GM12874 (cell line): ENCODE results near the gene KCNK17.

Source experiments
- TF ChIP-seq, protein P1 (sequence below): IDR thresholded peaks from 2 replicates; pipeline ENCODE4 v1.5.1; 2011; ENCODE audit warnings: low read depth, mild to moderate bottlenecking, control low read depth, low read length, moderate library complexity; ENCODE audit not compliant: insufficient read depth

Gene KCNK17

DNA sequence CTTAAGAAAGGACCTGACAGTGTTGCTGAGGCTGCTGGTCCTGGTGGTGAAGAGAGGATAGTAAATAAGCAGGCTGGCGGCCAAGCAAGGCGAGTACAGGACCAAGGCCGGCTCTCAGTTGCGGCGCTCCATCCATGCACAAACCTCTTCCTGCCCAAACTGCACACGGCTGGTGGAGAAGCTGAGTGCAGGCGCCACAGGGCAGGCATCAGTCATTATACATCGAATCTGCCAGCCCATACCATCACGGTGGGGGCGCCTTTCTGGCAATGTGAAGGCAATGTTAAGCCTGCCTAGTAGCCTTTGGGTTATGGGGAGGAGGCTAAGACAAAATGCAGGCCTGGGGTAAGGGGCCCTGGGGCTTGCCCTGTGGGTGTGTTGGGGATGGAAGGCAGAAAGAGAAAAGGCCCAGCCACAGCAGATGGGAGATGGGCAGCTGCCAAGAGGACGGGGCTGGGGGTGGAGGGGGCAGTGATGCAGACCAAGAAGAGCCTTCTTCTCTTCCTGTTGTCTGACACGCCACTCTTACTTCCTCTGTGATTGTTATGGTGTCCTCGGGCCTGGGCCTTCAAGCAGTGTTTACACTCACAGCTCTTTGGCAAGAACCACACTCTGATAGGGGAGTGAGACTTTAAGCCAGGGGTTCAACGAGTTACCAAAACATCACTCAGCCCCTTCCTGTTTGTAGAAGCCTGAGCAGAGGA lies 28.6 kb upstream of the KCNK17 start:
- TF ChIP-seq, protein P1, sequence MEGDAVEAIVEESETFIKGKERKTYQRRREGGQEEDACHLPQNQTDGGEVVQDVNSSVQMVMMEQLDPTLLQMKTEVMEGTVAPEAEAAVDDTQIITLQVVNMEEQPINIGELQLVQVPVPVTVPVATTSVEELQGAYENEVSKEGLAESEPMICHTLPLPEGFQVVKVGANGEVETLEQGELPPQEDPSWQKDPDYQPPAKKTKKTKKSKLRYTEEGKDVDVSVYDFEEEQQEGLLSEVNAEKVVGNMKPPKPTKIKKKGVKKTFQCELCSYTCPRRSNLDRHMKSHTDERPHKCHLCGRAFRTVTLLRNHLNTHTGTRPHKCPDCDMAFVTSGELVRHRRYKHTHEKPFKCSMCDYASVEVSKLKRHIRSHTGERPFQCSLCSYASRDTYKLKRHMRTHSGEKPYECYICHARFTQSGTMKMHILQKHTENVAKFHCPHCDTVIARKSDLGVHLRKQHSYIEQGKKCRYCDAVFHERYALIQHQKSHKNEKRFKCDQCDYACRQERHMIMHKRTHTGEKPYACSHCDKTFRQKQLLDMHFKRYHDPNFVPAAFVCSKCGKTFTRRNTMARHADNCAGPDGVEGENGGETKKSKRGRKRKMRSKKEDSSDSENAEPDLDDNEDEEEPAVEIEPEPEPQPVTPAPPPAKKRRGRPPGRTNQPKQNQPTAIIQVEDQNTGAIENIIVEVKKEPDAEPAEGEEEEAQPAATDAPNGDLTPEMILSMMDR: no peak

DNA sequence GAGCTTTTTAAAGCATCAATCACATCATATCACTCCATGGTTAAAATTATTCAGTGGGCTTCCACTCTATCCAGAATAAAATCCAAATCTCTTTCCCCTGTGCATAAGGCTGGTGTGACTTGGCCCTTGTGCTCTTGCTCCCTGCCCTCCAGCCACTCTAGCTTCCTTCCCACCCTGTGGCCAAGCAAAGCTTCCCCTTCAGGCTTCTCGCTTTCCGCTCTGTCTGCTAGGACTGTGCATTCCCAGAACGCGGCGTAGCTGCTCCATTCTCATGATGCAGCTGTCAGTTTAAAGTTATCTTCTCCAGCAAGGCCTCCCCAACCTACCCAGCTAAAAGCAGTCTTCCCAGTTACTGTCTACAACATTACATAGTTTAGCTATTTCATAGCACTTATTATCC lies 27.7 kb upstream of the KCNK17 start:
- TF ChIP-seq, protein P1: no peak

DNA sequence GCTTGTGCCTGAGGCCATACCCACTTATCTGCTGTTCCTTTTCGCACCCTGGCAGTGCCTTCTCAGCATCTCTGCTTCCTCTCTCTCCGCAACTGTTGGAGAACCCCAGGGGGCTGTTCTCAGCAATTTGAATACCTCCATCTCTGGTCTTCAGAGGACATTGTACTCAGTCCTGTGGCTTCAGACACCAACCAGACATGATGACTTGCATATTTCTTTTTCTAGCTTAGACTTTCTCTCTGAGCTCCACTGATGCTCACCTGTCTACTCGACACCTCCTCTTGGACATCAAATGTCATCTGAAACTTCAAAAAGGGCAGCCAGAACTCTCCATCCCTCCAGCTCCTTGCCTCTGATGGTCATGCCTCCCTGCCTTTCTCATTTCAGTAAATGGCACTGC lies 27.1 kb upstream of the KCNK17 start:
- TF ChIP-seq, protein P1: no peak

DNA sequence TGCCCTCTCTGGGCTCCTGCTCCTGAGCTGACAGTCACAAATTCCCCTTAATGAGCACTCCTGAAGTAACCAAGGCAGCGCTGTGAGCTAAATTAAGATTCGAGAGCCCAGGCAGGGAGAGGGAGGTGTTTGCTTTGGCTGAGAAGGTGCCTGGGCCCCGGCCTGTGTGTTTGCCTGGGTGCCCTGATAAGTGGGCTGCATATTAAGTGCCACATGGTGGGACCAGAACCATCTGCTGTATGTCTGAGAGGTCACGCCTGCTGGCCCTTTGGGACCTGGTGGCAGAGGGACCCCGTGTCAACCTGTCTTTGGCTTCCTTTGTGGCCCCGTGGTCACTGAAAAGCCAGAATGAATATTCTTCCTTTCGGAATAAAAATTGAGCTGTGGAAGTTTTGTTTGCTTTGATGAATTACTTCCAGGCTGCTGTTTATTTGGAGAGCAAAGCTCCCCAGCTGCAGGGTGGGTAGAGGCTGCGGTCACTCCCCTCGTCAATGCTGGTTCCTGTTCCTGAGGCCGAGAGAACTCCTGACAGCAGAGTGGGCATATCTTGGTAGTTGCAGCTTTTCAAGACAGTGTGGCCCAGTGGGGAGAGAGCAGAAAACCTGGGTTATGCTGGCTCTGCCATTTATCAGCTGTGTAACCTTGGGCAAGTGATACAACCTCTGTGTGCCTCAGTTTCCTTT lies 25.8 kb upstream of the KCNK17 start:
- TF ChIP-seq, protein P1: no peak

DNA sequence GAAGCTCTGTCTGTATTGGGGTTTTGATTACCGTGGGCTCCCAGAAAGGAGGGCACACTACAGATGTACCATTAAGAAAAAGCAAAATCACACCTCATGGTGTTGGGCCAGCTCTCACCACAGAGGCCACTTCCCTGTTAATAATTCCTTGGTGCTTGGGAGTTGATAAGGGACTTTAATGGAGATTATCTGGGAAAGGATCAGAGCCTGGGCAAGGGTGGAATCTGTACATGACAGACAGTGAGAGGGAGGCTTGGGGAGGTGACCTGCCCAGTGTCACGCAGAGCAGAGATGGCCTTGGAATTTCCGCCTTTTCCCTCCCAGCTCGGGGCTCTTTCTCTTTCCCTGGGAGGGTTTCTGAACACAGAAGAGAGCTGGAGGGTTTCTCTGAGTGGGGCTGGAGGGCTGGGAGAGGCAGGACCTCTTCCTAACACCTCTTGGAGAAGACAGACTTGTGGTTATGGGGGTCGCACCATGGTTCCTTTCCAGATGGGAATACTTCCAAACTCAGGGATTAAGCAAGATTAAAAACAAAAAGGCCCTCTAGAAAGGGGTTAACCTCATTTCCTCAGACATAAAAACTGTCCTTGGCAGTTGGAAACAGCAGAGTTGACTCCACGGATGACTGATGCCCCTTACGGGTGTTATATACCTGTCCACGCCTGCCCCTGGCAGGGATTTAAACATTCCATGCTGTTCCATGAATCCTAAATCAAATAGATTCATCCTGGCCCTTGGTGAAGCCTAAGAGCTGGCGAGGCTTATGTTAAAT lies 25.1 kb upstream of the KCNK17 start:
- TF ChIP-seq, protein P1: no peak

DNA sequence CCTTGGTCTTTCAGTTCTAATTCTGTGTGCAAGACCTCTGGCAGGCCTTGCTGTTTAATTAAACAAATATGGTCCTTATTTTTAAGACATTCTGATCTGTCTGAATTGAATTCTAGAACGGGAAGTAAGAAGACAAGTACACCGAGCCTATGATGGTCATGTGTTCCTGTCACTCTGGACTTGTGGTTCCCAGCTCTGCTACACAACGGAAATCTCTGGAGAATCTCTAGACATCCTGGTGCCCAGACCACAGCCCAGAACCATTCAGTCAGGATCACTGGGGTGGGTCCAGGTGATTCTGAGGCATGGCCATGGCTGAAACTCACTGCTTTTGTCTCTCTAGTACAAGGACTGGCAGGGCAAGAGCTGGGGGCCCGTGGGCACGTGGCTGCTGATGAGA lies 24.2 kb upstream of the KCNK17 start:
- TF ChIP-seq, protein P1: no peak
